ENCODE results near the gene GDNF.

GRCh38 chr5:37860206-37860605, 20.4 kb upstream of the GDNF start:
- TF ChIP-seq, protein P1, sequence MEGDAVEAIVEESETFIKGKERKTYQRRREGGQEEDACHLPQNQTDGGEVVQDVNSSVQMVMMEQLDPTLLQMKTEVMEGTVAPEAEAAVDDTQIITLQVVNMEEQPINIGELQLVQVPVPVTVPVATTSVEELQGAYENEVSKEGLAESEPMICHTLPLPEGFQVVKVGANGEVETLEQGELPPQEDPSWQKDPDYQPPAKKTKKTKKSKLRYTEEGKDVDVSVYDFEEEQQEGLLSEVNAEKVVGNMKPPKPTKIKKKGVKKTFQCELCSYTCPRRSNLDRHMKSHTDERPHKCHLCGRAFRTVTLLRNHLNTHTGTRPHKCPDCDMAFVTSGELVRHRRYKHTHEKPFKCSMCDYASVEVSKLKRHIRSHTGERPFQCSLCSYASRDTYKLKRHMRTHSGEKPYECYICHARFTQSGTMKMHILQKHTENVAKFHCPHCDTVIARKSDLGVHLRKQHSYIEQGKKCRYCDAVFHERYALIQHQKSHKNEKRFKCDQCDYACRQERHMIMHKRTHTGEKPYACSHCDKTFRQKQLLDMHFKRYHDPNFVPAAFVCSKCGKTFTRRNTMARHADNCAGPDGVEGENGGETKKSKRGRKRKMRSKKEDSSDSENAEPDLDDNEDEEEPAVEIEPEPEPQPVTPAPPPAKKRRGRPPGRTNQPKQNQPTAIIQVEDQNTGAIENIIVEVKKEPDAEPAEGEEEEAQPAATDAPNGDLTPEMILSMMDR (IDR thresholded peaks at IDR 0.05), result no peak
- no peak for TF ChIP-seq POLR2A (IDR thresholded peaks at IDR 0.05)

Measured in esophagus squamous epithelium (tissue), 4 donors.